Activated CD4-positive, alpha-beta memory T cell treated with anti-CD3 and anti-CD28 coated beads, Interleukin-2, amount 10 ng/mL, durations not matched to agents 7 days and 5 days (primary cell): ENCODE data around the gene APOBEC3B. TPM values are rescaled to one million over a fixed set of nuclear protein-coding genes. Genes with fewer than 3 reads are reported as not detected.
"Not testable (repeated sequence)": the region's sequence is repeated elsewhere in the genome, so short reads cannot be mapped to it uniquely, and the experiment has no call there.

ENCODE experiments used
- CTCF ChIA-PET: fragments of 350-600 bp; sonication (Branson Sonifier 250); formaldehyde crosslinking; loops from one replicate; lab custom pipeline; 2021; ENCODE audit warnings: antibody characterized with exemption, inconsistent platforms; lab: Charles Lee
- POLR2A ChIA-PET: fragments of 350-600 bp; sonication (Branson Sonifier 250); formaldehyde crosslinking; loops from one replicate; lab custom pipeline; 2021; ENCODE audit warnings: antibody characterized with exemption; lab: Charles Lee
- DNase-seq: peaks from one replicate; pipeline ENCODE4 v3.0.0-alpha.2; 2020
- H3K27ac Mint-ChIP-seq: one replicate; pipeline ENCODE4 v1.8.0; 2021; ENCODE audit warnings: mild to moderate bottlenecking, mixed read lengths
- H3K27me3 Mint-ChIP-seq: one replicate; pipeline ENCODE4 v1.8.0; 2021; ENCODE audit warnings: mixed read lengths
- H3K36me3 Mint-ChIP-seq: one replicate; pipeline ENCODE4 v1.8.0; 2021; ENCODE audit warnings: low read depth, mixed read lengths
- H3K4me1 Mint-ChIP-seq: one replicate; pipeline ENCODE4 v1.8.0; 2021; ENCODE audit warnings: mixed read lengths
- H3K4me3 Mint-ChIP-seq: one replicate; pipeline ENCODE4 v1.8.0; 2021; ENCODE audit warnings: mild to moderate bottlenecking, mixed read lengths
- H3K9me3 Mint-ChIP-seq: one replicate; pipeline ENCODE4 v1.8.0; 2021; ENCODE audit warnings: mixed read lengths
- total RNA-seq, 2 experiments: library from RNA; stranded (reverse); gene quantifications; one replicate each; pipeline ENCODE4 v1.2.3, GENCODE V29; 2021

APOBEC3B gene
- total RNA-seq, 2 experiments from 2014 or later = 51.6 to 51.9 TPM

- Mint-ChIP-seq H3K4me1 (peaks cover 48% of the 10 kb centered on the region), H3K9me3 (no peaks in the 10 kb centered on the region), H3K4me3 (peak overlapping the region; percentile 52)
These were observed 28.4 kb upstream of the APOBEC3B start for GRCh38 chr22:38953577-38954413.

DNA sequence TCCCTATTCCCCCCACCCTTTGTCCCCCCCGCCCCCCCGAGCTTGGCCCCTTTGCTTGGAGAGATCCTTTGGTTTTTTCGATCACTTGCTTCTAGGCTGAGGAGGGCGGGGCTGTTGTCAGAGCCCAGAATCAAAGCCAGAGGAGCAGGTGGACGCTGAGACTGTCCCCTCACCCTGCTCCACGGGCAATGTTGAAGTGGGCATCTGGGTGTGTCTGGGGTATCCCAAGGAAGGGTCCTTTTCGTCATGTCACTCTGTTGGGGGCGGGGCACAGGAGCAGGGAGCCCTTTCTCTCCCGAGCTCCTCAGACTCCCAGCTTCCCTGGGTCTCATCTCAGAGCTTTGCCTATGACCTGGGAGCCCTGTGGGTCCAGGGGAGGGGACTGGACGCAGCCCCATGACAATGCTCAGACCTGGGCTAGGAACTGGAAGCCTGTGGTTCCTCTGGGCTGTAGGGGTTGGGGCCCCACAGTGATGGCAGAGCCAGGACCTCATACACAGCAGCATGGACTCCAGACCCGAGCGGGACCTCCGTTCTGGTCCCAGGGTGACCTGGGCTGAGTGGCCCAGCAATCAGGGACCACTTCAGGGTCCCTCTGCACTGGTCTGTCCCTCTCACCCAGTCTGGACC lies 27.6 kb upstream of the APOBEC3B start:
- Mint-ChIP-seq H3K27me3 (peaks cover 4% of the 10 kb centered on the region), H3K9me3 (no peaks in the 10 kb centered on the region), H3K27ac (peak overlapping the region; percentile 82), H3K36me3 (no peaks in the 10 kb centered on the region), H3K4me3 (no peak overlapping the region), H3K4me1 (peaks cover 55% of the 10 kb centered on the region)
- CTCF ChIA-PET = interaction anchor here (1.1 to 2.0 kb wide), 4 partner anchors 19 to 84 kb away, joined by 4 to 6 read pairs (median 4); no protein-coding TSS in a partner anchor
- DNase-seq = no peak
- POLR2A ChIA-PET = interaction anchor here (1.0 to 1.9 kb wide), 6 partner anchors 12 to 364 kb away, joined by 3 to 12 read pairs (median 4); partner anchors contain the start of genes CBX6 and RPL3

More at GRCh38 chr22:38953577-38954413, 28.4 kb upstream of the APOBEC3B start:
- peak; percentile 86 for DNase-seq
- Mint-ChIP-seq H3K27ac (peak overlapping the region; percentile 82), H3K36me3 (no peaks in the 10 kb centered on the region), H3K27me3 (peaks cover 2% of the 10 kb centered on the region)
- ChIA-PET CTCF (interaction anchor here (1.1 to 2.5 kb wide), 5 partner anchors 19 to 84 kb away, joined by 4 to 11 read pairs (median 5); no protein-coding TSS in a partner anchor), POLR2A (interaction anchor here (0.9 to 1.9 kb wide), 7 partner anchors 11 to 365 kb away, joined by 3 to 12 read pairs (median 4); partner anchors contain the start of genes CBX6 and RPL3)

GRCh38 chr22:38955250-38955905 lies 26.8 kb upstream of the APOBEC3B start:
- POLR2A ChIA-PET = interaction anchor here (1.0 to 1.8 kb wide), 2 partner anchors 85 to 364 kb away, joined by 3 to 12 read pairs; partner anchors contain the start of gene RPL3

DNA sequence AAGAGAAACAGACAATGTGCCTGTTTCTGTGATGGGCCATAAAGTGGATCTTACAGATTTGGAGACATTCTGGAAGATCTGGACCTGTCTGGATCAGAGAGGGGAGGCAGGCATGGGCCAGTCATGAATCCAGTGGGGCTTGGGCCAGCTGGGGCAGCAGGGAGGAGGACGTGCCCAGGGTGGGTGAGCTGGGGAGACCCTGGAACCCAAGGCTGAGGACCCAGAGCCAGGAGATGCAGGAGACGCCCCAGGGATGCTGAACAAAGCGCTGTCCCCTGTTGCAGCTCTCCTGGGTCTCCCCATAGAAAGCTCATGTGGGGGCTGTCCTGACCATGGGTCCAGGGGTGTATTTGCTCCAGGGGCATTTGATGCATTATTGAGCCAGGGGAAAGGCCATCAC lies 26.2 kb upstream of the APOBEC3B start:
- POLR2A ChIA-PET = interaction anchor here (1.0 kb wide), 1 partner anchor 85 kb away, joined by 3 read pairs; no protein-coding TSS in a partner anchor
- H3K9me3 Mint-ChIP-seq = no peaks in the 10 kb centered on the region
- peak overlapping the region; percentile 42 for H3K27ac Mint-ChIP-seq

More at GRCh38 chr22:38955250-38955905, 26.8 kb upstream of the APOBEC3B start:
- H3K27ac Mint-ChIP-seq = peak overlapping the region; percentile 42
- CTCF ChIA-PET = interaction anchor here (0.6 to 2.0 kb wide), 3 partner anchors 18 to 59 kb away, joined by 3 to 5 read pairs (median 4); no protein-coding TSS in a partner anchor
- H3K9me3 Mint-ChIP-seq = no peaks in the 10 kb centered on the region
- no peak for DNase-seq
- no peaks in the 10 kb centered on the region for H3K36me3 Mint-ChIP-seq
- H3K27me3 Mint-ChIP-seq = peaks cover 4% of the 10 kb centered on the region
- peaks cover 58% of the 10 kb centered on the region for H3K4me1 Mint-ChIP-seq
- H3K4me3 Mint-ChIP-seq = no peak overlapping the region

GRCh38 chr22:38956551-38956950 lies 25.6 kb upstream of the APOBEC3B start:
- Mint-ChIP-seq H3K4me3 (no peak overlapping the region), H3K36me3 (no peaks in the 10 kb centered on the region), H3K9me3 (no peaks in the 10 kb centered on the region), H3K27me3 (peaks cover 4% of the 10 kb centered on the region), H3K27ac (no peak overlapping the region), H3K4me1 (peaks cover 58% of the 10 kb centered on the region)
- DNase-seq = no peak
- ChIA-PET CTCF (no interaction called here), POLR2A (no interaction called here)

More for the DNA sequence above, 26.2 kb upstream of the APOBEC3B start:
- Mint-ChIP-seq H3K36me3 (no peaks in the 10 kb centered on the region), H3K27me3 (peaks cover 4% of the 10 kb centered on the region), H3K4me1 (peaks cover 58% of the 10 kb centered on the region), H3K4me3 (no peak overlapping the region)
- CTCF ChIA-PET = interaction anchor here (0.6 kb wide), 1 partner anchor 59 kb away, joined by 3 read pairs; no protein-coding TSS in a partner anchor
- DNase-seq = no peak

DNA sequence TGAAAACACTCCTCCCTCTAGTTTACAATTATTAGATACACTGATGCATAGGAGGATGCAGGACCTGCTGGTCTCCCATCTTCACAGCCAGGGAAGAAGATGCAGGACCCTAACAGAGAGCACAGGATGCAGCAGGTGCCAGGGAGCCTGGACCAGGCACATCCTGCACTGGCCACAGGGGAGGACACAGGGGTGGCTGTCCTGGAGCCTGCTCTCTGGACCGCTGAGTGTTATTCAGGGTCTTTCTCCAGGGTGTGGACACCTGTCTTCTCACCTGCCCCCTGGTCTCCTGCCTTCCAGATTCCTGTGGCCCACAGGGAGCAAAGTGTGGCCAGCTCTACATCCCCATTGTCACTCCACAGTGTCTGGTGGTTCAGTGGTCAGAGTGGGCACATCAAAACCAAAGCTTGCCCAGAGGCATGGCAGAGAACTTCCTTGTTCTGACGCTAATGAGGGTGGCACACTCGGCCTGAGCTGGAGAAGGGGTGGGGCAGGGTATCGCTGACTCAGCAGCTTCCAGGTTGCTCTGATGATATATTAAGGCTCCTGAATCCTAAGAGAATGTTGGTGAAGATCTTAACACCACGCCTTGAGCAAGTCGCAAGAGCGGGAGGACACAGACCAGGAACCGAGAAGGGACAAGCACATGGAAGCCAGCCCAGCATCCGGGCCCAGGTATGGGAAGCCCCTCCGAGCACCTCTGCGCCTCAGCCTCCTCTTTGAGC lies 24.9 kb upstream of the APOBEC3B start, which contains the start of gene APOBEC3A:
Gene APOBEC3A, plus strand, starts transcription at position 564 of the 725 bp plus-strand sequence. Its CDS starts 83 bp downstream, at position 647.
- H3K4me1 Mint-ChIP-seq = peaks cover 58% of the 10 kb centered on the region

GRCh38 chr22:38957808-38958650 lies 24.1 kb upstream of the APOBEC3B start:
- no peak for DNase-seq
- ChIA-PET POLR2A (no interaction called here), CTCF (interaction anchor here (1.2 kb wide), 1 partner anchor 45 kb away, joined by 3 read pairs; no protein-coding TSS in a partner anchor)
- Mint-ChIP-seq H3K27me3 (peaks cover 4% of the 10 kb centered on the region), H3K27ac (no peak overlapping the region), H3K4me1 (peaks cover 49% of the 10 kb centered on the region), H3K4me3 (no peak overlapping the region), H3K36me3 (no peaks in the 10 kb centered on the region), H3K9me3 (no peaks in the 10 kb centered on the region)

More for the DNA sequence above, 24.9 kb upstream of the APOBEC3B start, which contains the start of gene APOBEC3A:
- POLR2A ChIA-PET = no interaction called here
- Mint-ChIP-seq H3K36me3 (no peaks in the 10 kb centered on the region), H3K27ac (no peak within 1 kb of the TSS), H3K4me3 (no peak within 1 kb of the TSS), H3K27me3 (peaks cover 4% of the 10 kb centered on the region), H3K9me3 (no peaks in the 10 kb centered on the region)
- CTCF ChIA-PET = interaction anchor here (1.2 kb wide), 1 partner anchor 46 kb away, joined by 3 read pairs; no protein-coding TSS in a partner anchor
- no peak for DNase-seq

DNA sequence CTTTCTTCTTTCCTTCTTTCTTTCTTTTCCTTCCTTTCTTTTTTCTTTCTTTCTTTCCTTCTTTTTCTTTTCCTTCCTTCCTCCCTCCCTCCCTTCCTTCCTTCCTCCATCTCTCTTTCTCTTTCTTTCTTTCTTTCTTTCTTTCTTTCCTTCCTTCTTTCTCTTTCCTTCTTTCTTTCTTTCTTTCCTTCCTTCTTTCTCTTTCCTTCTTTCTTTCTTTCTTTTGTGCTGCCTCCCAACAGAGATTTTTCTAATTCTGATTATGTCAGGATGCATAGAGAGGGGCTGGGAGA lies 23.6 kb upstream of the APOBEC3B start:
- POLR2A ChIA-PET, H3K27ac Mint-ChIP-seq, CTCF ChIA-PET, H3K9me3 Mint-ChIP-seq, H3K27me3 Mint-ChIP-seq, DNase-seq, H3K36me3 Mint-ChIP-seq, H3K4me3 Mint-ChIP-seq: not testable (repeated sequence)
- H3K4me1 Mint-ChIP-seq = peaks cover 44% of the 10 kb centered on the region

DNA sequence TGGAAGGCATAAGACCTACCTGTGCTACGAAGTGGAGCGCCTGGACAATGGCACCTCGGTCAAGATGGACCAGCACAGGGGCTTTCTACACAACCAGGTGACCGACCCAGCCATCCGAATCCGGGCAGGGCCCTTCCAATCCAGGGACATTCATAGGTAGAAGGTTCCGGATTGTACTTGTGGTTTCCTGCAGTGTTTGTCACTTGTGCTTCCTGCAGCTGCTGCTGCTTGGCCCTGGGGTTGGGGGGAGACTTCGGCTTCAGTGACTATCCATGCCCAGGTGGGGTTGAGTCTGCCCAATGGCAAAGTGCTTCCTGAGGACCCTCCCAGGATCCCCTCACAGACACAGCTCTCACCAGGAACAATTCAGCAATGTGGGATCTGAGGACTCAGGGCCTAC lies 22.6 kb upstream of the APOBEC3B start:
- peak; percentile 22 for DNase-seq

GRCh38 chr22:38960673-38961072 lies 21.5 kb upstream of the APOBEC3B start:
- POLR2A ChIA-PET = not testable (repeated sequence)

More for the DNA sequence above, 22.6 kb upstream of the APOBEC3B start:
- ChIA-PET POLR2A (no interaction called here), CTCF (no interaction called here)
- Mint-ChIP-seq H3K27me3 (peaks cover 4% of the 10 kb centered on the region), H3K4me3 (no peak overlapping the region), H3K4me1 (peaks cover 37% of the 10 kb centered on the region), H3K9me3 (no peaks in the 10 kb centered on the region), H3K27ac (no peak overlapping the region), H3K36me3 (no peaks in the 10 kb centered on the region)

DNA sequence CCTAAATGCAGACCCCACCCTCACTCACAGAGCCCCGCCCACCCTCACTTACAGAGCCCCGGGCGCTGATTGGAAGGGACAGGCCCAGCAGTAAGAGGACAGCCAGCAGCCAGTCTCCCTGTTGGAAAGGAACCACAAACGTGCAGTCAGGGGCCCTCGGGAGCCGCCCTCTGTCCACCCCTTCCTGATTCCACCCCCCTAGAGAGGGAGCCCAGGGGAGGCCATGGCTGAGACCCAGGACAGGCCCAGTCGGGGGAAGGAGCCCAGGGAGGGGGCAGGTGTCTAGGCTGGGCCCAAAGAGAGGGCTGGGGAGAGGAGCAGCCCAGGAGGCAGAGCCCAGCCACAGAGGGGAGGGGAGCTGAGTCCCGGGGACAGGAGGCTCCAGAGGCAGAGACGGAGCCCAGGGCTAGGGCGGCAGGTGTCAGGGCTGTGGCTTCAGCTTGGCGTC lies 18.8 kb upstream of the APOBEC3B start:
- H3K27me3 Mint-ChIP-seq, H3K27ac Mint-ChIP-seq, CTCF ChIA-PET, DNase-seq, H3K9me3 Mint-ChIP-seq, H3K4me3 Mint-ChIP-seq, H3K36me3 Mint-ChIP-seq, POLR2A ChIA-PET: not testable (repeated sequence)
- H3K4me1 Mint-ChIP-seq = peaks cover 25% of the 10 kb centered on the region

More at GRCh38 chr22:38960673-38961072, 21.5 kb upstream of the APOBEC3B start:
- H3K4me3 Mint-ChIP-seq, DNase-seq, H3K27ac Mint-ChIP-seq, H3K27me3 Mint-ChIP-seq, H3K9me3 Mint-ChIP-seq, H3K36me3 Mint-ChIP-seq, CTCF ChIA-PET: not testable (repeated sequence)
- H3K4me1 Mint-ChIP-seq = peaks cover 27% of the 10 kb centered on the region
